ENCODE measurements around the gene SPCS3. TPM values are rescaled to one million over a fixed set of nuclear protein-coding genes. Genes with fewer than 3 reads are reported as not detected.
"Not testable (repeated sequence)": the region's sequence is repeated elsewhere in the genome, so short reads cannot be mapped to it uniquely, and the experiment has no call there.

SPCS3 gene
- polyA plus RNA-seq, 1 donor = 53.9 TPM

DNA sequence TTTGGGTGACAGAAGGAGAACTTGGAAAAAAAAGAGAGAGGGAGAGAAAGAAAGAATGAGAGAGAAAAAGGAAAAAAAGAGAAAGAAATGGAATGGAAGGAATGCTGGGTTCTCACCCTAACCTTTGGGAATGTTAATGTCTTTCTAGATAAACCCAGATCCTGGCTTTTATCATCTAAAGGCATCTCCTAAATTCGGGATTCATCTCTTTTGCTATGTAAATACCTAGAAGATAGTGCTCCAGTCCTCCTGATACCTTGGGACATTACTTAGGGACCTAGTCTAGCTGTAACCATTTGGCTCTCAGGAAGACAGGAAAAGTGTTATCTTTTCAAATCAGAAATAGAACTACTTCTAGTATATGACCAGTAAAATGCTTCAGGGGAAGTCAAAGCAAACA lies 15.8 kb upstream of the SPCS3 start:
- no peak for DNase-seq (ENCODE audit: low read depth)

GRCh38 chr4:176306837-176307665 lies 12.7 kb upstream of the SPCS3 start:
- DNase-seq (ENCODE audit: low read depth) = no peak

DNA sequence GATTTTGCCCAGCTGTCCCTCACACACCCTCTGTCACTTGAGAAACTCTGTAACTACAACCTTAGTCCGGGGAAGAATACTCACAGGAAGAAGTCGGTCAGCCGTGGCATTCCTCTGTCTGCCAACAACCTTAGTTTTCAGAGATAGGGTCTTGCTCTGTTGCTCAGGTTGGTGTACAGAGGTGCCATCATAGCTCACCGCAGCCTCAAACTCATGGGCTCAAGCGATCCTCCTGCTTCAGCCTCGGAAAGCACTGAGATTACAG lies 12.2 kb upstream of the SPCS3 start:
- DNase-seq (ENCODE audit: low read depth) = no peak

DNA sequence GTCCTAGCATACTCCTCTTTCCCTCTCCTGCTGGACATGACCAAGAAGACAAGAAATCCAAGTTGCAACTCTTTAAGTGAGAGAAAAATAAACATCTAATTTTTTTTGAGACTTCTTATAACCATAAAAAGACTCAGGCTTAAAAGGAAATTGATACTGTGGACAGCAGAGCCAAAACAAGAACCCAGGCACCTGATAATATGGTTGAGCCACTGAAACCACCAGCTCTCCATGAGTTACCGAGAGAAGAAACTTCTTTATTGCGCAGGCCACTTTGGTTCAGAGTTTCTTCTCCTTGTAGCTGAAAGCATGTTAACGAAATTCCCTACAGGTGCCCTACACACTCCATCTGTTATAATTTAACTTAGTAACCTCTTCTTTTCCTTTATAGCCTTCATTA lies 11.3 kb upstream of the SPCS3 start:
- no peak for DNase-seq (ENCODE audit: low read depth)

GRCh38 chr4:176309046-176309445 lies 10.7 kb upstream of the SPCS3 start:
- DNase-seq (ENCODE audit: low read depth) = no peak

DNA sequence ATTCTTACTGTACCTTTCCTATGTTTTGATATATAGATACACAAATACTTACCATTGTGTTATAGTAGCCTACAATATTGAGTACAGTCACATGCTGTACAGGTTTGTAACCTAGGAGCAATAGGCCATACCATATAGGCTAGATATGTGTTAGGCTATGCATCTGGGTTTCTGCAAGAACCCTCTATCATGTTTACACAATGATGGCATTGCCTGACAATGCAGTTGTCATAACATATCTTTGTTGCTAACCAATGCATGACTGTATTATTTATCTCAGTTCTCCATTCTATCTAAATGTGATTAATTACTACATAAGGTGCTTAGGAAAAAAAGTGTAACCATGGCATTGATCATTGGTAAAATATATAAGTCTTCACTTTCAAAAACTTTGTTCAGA lies 10.0 kb upstream of the SPCS3 start:
- no peak for DNase-seq (ENCODE audit: low read depth)

GRCh38 chr4:176313596-176314336 lies 6.0 kb upstream of the SPCS3 start:
- DNase-seq (ENCODE audit: low read depth) = no peak

- DNase-seq (ENCODE audit: low read depth) = no peak
Measured at GRCh38 chr4:176319151-176319703, 539 bp upstream of the SPCS3 start.

DNA sequence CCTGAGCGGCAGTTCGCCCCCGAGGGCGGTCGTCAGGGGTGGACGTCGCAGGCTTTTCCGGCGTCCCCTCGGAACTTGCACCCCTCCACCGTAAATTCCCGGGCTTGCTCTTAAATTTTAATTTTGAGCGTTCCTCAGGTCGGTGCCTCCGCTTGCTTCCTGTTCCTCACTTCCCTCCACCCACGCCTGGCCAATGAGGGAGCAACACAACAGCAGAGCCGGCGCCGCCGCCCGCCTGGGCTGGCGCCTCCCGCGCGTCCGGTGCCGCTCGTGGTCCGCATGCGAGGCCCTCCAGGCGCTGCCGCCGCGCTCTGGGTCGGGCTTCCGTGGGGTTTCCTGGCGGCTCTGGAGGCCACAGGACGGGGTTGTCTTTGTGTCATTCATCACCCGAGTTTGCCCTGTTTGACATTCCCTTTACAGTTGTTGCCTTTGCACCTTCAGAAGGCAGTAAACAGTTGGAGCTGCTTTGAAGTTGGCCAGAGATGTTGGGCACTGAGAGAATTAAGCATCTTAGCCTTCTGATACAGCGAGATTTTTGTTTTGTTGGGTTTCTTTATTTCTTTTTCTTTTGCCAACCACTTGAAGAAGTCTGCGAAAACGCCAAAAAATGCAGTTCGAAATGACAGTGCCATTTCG lies 692 bp downstream of the SPCS3 start:
- DNase-seq (ENCODE audit: low read depth) = peak; percentile 60

GRCh38 chr4:176320976-176321361 lies 1.2 kb downstream of the SPCS3 start:
- no peak for DNase-seq (ENCODE audit: low read depth)

- no peak for DNase-seq (ENCODE audit: low read depth)
Measured at GRCh38 chr4:176321589-176321988, 1.8 kb downstream of the SPCS3 start.

DNA sequence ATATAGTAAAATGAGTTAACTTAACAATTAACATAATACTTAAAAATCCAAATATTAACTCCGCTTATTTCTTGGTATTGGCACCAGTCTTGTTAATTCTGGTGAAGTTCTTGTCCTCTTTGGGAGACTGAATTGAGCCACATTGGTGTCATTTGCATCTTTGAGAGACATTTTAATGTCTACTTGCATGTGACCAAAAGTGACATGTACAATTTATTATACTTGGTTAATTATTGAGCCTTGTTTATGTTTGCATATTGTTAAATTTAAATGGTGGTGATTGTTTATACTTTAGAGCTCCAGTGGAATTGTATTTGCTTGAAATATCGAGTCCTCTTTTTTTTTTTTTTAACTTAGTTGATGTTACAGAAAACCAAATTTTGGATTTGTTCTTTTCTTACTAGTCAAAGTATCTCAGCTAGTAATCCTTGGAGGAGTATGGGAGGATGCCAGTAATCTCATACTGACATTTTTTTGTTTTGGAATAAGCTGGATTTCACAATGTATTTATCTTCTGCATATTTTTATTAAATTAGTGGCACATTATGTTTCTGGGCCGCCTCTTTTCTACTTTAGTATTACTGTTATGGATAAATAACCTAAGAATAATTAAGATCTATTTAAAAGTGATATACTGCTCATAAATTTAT lies 3.9 kb downstream of the SPCS3 start:
- no peak for DNase-seq (ENCODE audit: low read depth)

DNA sequence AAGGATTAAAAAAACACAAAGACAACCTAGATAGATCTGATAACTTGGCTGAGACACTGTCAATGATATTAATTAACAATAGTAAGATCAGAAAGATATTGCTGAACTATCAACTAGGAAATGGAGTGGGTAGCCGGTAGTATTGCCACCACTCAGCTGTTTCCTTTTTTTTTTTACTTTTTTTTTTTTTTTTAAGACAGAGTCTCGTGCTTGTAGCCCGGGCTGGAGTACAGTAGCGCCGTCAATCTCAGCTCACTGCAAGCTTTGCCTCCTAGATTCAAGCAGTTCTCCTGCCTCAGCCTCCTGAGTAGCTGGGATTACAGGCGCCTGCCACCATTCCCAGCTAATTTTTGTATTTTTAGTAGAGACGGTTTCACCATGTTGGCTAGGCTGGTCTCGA lies 5.1 kb downstream of the SPCS3 start:
- not testable (repeated sequence) for DNase-seq (ENCODE audit: low read depth)

GRCh38 chr4:176333076-176333475 lies 13.3 kb downstream of the SPCS3 start:
- no peak for DNase-seq (ENCODE audit: low read depth)

DNA sequence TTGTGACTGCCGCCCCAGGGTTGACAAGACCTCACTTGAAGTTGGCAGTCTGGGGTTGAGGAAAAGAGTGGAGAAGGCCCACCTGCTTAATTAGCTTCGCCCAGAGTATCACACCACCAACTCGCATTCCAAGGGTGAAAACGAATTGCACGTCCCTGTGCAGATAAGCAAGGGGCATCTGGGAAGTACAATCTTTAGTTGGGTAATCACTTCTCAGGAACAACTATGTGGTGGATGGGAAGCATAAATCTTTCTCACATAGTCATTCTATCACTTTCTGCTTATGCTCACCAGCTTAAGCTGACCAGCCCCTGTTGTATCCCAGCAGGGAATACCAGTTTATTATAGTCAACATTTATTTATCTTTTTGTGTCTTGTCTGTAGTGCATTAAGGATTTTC lies 14.3 kb downstream of the SPCS3 start:
- DNase-seq (ENCODE audit: low read depth) = no peak

DNA sequence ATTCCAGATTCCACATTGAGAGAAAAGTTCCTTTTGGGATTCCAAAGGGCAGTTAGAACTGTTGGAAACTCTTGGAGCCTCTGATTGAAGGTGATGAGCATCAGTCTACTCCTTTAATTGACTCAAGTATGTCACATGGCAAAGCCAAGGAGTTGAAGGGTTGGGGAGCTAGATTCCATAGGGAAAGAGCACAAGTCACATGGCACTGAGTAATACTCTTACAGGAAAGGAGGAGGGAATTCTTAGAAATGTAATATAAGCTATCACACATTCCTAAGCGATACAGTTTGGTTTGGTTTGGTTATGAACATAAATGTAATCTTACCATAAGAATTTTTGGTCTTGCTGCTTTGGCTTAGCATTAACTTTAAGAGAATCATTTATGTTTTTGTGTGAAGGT lies 15.7 kb downstream of the SPCS3 start:
- no peak for DNase-seq (ENCODE audit: low read depth)

DNA sequence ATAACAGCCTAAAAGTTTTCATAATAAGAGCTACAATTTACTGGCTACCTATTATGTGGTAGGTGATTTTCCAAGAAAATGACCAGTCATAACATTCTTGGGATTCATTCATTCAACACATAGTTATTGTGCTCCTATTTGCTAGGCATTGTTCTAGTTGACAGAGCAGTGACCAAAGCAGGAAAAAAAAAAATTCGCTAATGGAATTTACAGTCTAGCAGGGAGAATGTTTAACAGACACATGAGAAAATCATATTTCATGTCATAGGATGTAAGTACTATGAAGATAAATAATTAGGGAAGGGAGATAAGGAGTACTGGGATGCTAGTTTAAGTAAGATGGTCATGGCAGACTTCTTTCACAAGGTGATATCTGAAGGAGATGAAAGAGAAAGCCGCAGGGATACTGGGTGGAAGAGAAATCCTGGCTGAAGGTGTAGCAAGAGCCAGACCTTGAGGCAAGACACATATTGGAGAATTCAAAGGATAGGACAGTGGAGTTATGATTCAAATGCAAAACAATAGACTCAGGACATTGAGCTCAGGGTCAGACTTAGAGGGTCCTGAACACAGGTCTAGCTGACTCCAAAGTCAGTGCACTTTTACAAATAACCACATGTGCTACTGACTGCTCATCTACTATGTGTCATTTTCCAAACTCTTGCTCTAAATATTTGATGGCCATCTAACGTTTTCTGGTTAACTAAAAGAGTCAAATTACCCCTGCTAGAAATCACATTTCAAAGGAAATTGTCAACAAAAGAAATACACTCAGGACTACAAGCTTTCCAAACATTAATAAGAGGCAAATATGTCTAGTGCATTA lies 20.4 kb downstream of the SPCS3 start:
- DNase-seq (ENCODE audit: low read depth) = no peak

DNA sequence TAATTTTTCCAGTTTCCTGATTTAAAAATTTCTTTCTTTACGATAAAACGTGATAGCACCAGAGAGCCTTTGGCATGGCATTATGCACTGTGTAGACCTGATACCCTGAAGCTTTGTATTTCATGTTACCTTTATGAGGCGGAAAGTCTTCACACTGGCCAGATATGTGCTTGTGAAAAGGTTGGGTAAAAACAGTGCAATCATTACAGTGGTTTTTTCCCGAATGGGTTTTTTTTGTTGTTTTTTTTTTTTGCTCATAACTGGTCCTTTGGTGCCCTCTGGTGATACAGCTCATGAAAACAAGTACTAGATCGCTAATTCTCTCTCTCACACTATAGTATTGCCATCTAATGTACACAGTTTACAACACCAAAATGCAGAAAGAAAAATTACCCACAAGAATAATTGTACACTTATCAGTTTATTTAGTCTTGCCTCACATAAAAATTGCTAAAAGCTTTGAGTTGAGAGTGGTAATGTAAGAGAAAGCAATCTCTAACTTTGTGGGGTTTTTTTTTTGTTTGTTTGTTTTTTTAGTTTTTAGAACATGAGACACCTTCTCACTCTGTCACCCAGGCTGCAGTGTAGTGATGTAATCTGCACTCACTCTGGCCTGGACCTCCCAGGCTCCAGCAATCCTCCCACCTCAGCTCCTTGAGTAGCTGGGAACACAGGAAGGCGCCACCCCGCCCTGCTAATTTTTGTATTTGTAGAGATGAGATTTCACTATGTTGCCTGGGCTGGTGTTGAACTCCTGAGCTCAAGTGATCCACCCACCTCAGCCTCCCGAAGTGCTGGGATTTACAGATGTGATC lies 21.3 kb downstream of the SPCS3 start:
- no peak for DNase-seq (ENCODE audit: low read depth)

DNA sequence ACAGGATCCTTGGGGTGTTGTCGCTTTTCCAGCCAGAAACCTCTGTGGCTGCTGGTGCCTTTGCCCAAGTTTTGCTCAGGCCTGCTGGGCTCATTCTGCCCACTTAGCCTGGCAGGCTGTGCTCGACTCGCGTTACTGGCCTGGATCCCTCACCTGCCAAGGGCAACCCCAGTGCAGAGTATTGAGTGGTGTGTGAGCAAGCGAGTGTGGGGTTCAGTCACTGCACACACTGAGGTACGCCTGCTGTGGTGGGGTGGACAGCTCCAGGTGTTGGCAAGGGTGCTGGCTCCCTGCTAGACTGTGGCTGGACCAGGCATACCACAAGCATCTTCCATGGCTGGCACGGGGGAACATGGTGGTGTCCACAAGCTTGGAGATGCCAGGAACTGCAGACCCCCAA lies 22.6 kb downstream of the SPCS3 start:
- no peak for DNase-seq (ENCODE audit: low read depth)

DNA sequence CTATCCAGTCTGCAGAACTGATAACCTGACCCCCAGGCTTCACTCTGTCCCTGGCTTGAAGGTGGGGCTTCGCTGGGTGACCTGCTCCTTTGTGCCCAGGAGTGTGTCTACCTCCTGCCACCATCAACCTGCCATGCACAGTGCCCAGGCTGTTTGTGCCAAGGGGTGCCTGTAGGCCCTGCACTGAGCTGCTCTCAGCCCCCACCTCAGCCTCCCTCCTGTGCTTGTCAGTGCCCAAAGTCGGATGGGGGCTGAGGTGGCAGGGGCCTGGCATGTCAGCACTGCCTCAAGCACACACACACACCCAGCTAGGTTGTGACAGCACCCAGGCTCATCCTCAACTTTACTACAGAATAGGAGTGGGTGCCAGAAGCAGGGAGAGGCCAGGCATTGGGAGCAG lies 23.5 kb downstream of the SPCS3 start:
- no peak for DNase-seq (ENCODE audit: low read depth)

Measured in forelimb muscle (tissue), 1 donor.